Peyer's patch (tissue), 4 donors: ENCODE measurements around the gene DGKQ. TPM values are rescaled to one million over a fixed set of nuclear protein-coding genes. Genes with fewer than 3 reads are reported as not detected.
A peak's percentile ranks its signal among the peaks of the same experiment; 100 is the strongest.
"Not testable (repeated sequence)": the region's sequence is repeated elsewhere in the genome, so short reads cannot be mapped to it uniquely, and the experiment has no call there.

ENCODE experiments used
- DNase-seq, 3 donors: peaks; one replicate each; pipeline ENCODE4 v3.0.0-alpha.2; 2017 to 2019
- H3K27ac ChIP-seq, 4 donors: fragments of 200-600 bp; sonication (generic); one replicate each; pipeline ENCODE4 v1.5.1; 2016 to 2019
- H3K27me3 ChIP-seq, 2 donors: fragments of 200-600 bp; sonication (generic); one replicate each; pipeline ENCODE4 v1.5.1; 2019
- H3K36me3 ChIP-seq, 3 donors: fragments of 200-600 bp; sonication (generic); one replicate each; pipeline ENCODE4 v1.5.1; 2016 to 2019
- H3K4me1 ChIP-seq, 4 donors: fragments of 200-600 bp; sonication (generic); one replicate each; pipeline ENCODE4 v1.5.1; 2016 to 2019
- H3K4me3 ChIP-seq, 4 donors: fragments of 200-600 bp; sonication (generic); 1 replicate in 3 of 4; 2 replicates in 1 of 4; pipeline ENCODE4 v1.5.1; 2016 to 2019; ENCODE audit warnings: mild to moderate bottlenecking in 1 of 4
- H3K9me3 ChIP-seq, 4 donors: fragments of 200-600 bp; sonication (generic); one replicate each; pipeline ENCODE4 v1.5.1; 2016 to 2019; ENCODE audit warnings: mild to moderate bottlenecking in 1 of 4
- POLR2A ChIP-seq, 2 donors: fragments of 450-650 bp; IDR thresholded peaks; one replicate each; pipeline ENCODE4 v1.5.1; 2017; ENCODE audit warnings: antibody characterized with exemption in 2 of 2, mild to moderate bottlenecking in 2 of 2, moderate library complexity in 2 of 2
- total RNA-seq, 4 donors: library from RNA; depleted of rRNA; stranded (reverse); fragments of >200 nt; gene quantifications; one replicate each; pipeline ENCODE4 v1.1.0, GENCODE V29; 2016
- TF ChIP-seq, protein P1 (sequence below), 6 experiments: fragments of 450-650 bp in 4 of 6; fragments of 200-600 bp in 2 of 6; sonication (generic) in 1 of 6; IDR thresholded peaks; one replicate each; pipeline ENCODE4 v1.5.1; 2017 to 2019; ENCODE audit warnings: antibody characterized with exemption in 6 of 6, mild to moderate bottlenecking in 3 of 6, moderate library complexity in 1 of 6

DGKQ gene
- total RNA-seq, 4 donors from 2014 or later: 32.2 to 119 (median 101) TPM

DNA sequence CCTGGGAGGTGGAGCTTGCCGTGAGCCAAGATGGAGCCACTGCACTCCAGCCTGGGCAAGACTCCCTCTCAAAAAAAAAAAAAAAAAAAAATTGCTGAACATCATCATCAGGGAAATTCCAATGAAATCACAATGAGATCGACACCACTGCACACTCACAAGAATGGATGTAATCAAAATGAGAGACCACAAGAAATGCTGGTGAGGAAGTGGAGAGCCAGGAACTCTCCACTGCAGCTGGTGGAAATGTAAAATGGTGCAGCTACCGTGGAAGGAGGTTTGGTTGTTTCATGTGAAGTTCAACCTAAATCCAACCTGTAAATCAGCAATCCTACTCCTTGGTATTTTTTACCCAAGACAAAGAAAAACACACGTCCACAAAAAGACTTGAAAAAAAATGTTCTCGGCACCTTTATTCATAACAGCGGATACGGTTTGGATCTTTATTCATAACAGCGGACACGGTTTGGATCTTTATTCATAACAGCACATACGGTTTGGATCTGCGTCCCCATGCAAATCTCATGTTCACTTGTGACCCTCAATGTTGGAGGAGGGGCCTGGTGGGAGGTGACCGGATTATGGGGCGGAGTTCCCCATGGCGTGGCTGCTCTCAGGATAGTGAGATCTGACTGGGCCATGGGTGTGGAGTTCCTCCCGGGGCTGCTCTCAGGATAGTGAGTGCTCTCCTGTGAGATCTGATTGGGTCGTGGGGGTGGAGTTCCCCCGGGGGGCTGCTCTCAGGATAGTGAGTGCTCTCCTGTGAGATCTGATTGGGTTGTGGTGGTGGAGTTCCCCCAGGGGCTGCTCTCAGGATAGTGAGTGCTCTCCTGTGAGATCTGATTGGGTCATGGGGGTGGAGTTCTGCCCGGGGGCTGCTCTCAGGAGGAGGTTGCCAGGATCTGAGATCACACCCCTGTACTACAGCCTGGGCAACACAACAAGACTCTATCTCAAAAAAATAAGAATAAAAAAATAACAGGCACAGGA lies 49.0 kb downstream of the DGKQ start:
- Histone ChIP-seq H3K4me3 (no peak overlapping the region), H3K9me3 (no peaks in the 10 kb centered on the region), H3K27ac (peak overlapping the region in 1 of 4 donors; percentile 77), H3K36me3 (no peaks in the 10 kb centered on the region), H3K27me3 (no peaks in the 10 kb centered on the region), H3K4me1 (peaks cover under 1 to 24% (median 11%) of the 10 kb centered on the region in 4 donors)
- peak; percentile 44 to 72 (median 70) for DNase-seq
- TF ChIP-seq POLR2A (IDR thresholded peaks at IDR 0.05): no peak
- TF ChIP-seq, protein P1, sequence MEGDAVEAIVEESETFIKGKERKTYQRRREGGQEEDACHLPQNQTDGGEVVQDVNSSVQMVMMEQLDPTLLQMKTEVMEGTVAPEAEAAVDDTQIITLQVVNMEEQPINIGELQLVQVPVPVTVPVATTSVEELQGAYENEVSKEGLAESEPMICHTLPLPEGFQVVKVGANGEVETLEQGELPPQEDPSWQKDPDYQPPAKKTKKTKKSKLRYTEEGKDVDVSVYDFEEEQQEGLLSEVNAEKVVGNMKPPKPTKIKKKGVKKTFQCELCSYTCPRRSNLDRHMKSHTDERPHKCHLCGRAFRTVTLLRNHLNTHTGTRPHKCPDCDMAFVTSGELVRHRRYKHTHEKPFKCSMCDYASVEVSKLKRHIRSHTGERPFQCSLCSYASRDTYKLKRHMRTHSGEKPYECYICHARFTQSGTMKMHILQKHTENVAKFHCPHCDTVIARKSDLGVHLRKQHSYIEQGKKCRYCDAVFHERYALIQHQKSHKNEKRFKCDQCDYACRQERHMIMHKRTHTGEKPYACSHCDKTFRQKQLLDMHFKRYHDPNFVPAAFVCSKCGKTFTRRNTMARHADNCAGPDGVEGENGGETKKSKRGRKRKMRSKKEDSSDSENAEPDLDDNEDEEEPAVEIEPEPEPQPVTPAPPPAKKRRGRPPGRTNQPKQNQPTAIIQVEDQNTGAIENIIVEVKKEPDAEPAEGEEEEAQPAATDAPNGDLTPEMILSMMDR (IDR thresholded peaks at IDR 0.05): no peak

DNA sequence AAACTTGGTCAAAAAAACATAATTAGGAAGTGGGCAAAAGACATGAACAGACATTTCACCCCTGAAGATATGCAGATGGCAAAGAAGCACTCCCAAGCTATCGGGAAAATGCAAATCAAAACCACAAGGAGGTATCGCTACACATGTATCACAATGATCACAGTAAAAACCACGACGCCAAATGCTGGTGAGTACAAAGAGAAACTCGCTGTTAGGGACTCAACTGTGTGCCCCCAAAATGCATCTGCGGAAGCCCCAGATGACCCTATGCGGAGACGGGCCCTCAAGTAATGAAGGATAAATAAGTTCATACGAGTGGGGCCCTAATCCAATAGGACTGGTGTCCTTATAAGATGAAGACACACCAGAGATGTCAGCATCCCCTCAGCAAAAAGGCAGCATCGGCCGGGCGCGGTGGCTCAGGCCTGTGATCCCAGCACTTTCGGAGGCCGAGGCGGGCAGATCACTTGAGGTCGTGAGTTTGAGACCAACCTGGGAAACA lies 51.5 kb downstream of the DGKQ start:
- Histone ChIP-seq H3K4me3 (peak overlapping the region in 1 of 4 donors; percentile 10), H3K36me3 (no peaks in the 10 kb centered on the region), H3K9me3 (no peaks in the 10 kb centered on the region), H3K4me1 (peaks cover 0 to 16% (median 5%) of the 10 kb centered on the region in 4 donors), H3K27ac (peak overlapping the region in 2 of 4 donors; percentile 67 to 77), H3K27me3 (no peaks in the 10 kb centered on the region)
- TF ChIP-seq, protein P1 (IDR thresholded peaks at IDR 0.05): no peak
- TF ChIP-seq POLR2A (IDR thresholded peaks at IDR 0.05): no peak
- peak; percentile 32 to 76 (median 62) for DNase-seq

DNA sequence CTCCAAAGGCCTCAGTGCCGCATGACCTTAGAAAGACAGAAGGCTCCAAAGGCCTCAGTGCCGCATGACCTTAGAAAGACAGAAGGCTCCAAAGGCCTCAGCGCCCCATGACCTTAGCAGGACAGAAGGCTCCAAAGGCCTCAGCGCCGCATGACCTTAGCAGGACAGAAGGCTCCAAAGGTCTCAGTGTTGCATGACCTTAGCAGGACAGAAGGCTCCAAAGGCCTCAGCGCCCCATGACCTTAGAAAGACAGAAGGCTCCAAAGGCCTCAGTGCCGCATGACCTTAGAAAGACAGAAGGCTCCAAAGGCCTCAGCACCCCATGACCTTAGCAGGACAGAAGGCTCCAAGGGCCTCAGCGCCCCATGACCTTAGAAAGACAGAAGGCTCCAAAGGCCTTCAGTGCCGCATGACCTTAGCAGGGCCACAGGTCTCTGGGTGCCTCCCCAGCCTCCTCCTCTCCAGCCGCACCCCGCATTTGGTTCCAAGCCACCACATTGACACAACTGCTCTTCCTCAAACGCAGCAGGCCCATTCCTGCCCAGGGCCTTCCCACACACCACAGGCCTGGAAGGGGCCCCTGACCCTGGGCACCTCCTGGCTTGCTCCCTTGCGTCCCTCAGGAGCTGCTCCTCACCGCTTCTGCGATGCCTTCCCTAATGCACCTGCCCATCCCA lies 54.2 kb downstream of the DGKQ start:
- not testable (repeated sequence) for H3K4me3 ChIP-seq, H3K36me3 ChIP-seq, H3K27me3 ChIP-seq, DNase-seq, H3K27ac ChIP-seq, H3K9me3 ChIP-seq
- H3K4me1 ChIP-seq: peaks cover 0 to 25% (median 7%) of the 10 kb centered on the region in 4 donors

DNA sequence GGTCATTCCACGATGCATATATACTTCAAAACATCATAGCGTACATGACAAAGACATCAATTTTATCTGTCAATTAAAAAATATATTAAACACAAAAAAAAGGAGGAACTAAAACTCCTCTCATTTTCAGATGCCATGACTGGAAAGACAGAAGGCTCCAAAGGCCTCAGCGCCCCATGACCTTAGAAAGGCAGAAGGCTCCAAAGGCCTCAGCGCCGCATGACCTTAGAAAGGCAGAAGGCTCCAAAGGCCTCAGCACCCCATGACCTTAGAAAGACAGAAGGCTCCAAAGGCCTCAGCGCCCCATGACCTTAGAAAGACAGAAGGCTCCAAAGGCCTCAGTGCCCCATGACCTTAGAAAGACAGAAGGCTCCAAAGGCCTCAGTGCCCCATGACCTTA lies 54.8 kb downstream of the DGKQ start:
- H3K4me3 ChIP-seq, H3K27me3 ChIP-seq: not testable (repeated sequence)
- peaks cover 0 to 25% (median 7%) of the 10 kb centered on the region in 4 donors for H3K4me1 ChIP-seq

DNA sequence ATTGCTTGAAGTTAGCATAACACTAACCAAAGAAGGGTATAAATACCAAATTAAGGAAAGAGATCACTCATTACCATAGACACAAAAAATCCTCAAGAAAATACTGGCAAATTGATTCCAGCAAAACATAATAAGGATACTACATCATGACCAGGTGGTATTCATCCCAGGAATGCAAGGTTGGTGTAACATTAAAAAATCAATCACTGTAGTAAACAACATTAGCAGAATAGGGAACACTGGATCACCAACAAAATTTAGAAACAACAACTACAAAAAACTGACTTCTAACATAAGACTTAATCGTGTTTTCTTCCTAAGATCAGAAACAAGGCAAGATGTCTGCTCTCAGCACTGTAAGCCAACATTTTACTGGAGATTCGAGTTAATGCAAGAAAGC lies 55.4 kb downstream of the DGKQ start:
- Histone ChIP-seq H3K36me3 (peaks cover 0 to 3% (median 0%) of the 10 kb centered on the region in 3 donors), H3K27ac (no peak overlapping the region), H3K9me3 (no peaks in the 10 kb centered on the region), H3K27me3 (no peaks in the 10 kb centered on the region), H3K4me3 (no peak overlapping the region), H3K4me1 (peaks cover 0 to 25% (median 5%) of the 10 kb centered on the region in 4 donors)
- TF ChIP-seq POLR2A (IDR thresholded peaks at IDR 0.05): no peak
- TF ChIP-seq, protein P1 (IDR thresholded peaks at IDR 0.05): no peak
- DNase-seq: no peak

More for the DNA sequence above, 54.8 kb downstream of the DGKQ start:
- H3K9me3 ChIP-seq, H3K27ac ChIP-seq, DNase-seq, H3K36me3 ChIP-seq: not testable (repeated sequence)

DNA sequence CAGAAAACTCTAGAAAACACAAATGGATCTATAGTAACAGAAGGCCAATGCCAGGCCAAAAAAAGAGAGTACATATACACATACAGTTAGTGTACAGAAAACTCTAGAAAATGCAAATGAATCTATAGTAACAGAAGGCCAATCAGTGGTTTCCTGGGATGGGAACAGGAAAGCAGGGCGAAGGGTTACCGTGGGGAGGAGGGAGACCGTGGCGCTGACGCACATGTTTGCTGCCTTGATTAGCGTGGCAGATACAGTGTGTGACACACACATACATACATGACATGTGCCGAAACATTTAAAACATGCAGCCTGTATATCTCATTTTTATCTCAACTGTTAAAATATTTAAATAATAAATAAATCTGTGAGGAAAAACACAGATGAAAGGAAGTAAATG lies 55.9 kb downstream of the DGKQ start:
- Histone ChIP-seq H3K4me3 (no peak overlapping the region), H3K4me1 (peaks cover 0 to 25% (median 5%) of the 10 kb centered on the region in 4 donors), H3K27me3 (no peaks in the 10 kb centered on the region), H3K9me3 (no peaks in the 10 kb centered on the region), H3K36me3 (peaks cover 0 to 5% (median 0%) of the 10 kb centered on the region in 3 donors), H3K27ac (no peak overlapping the region)
- no peak for TF ChIP-seq POLR2A (IDR thresholded peaks at IDR 0.05)
- TF ChIP-seq, protein P1 (IDR thresholded peaks at IDR 0.05): no peak
- DNase-seq: peak in 1 of 3 donors; percentile 22
